GM12891 (cell line): ENCODE measurements around the gene DAB1.

Source experiments
- DNase-seq: peaks from one replicate; pipeline ENCODE4 v3.0.0; 2011; ENCODE audit warnings: low spot score; ENCODE audit not compliant: insufficient read length
- FAIRE-seq: peaks from 2 replicates; lab custom pipeline; 2011; peaks lifted over from hg19 to GRCh38; lab: Jason Lieb, UNC
- PAX5 ChIP-seq: IDR thresholded peaks from 2 replicates; pipeline ENCODE4 v1.6.1; 2011; ENCODE audit warnings: low read length, moderate library complexity, mild to moderate bottlenecking; ENCODE audit not compliant: insufficient read depth, severe bottlenecking
- POLR2A ChIP-seq: IDR thresholded peaks from 2 replicates; pipeline ENCODE4 v1.6.1; 2011; ENCODE audit warnings: low read depth, low read length, control low read depth
- POLR2AphosphoS5 ChIP-seq: IDR thresholded peaks from 2 replicates; pipeline ENCODE4 v1.6.1; 2011; ENCODE audit warnings: low read depth, low read length, control low read depth
- POU2F2 ChIP-seq: IDR thresholded peaks from 2 replicates; pipeline ENCODE4 v1.6.1; 2011; ENCODE audit warnings: low read depth, mild to moderate bottlenecking, control low read depth, low read length, moderate library complexity
- SPI1 ChIP-seq: IDR thresholded peaks from 2 replicates; pipeline ENCODE4 v1.6.1; 2011; ENCODE audit warnings: low read depth, low read length, control low read depth
- TAF1 ChIP-seq: IDR thresholded peaks from 2 replicates; pipeline ENCODE4 v1.6.1; 2011; ENCODE audit warnings: low read depth, low read length, control low read depth

DAB1 gene

GRCh38 chr1:57041901-57042300 lies 382.0 kb downstream of the DAB1 start:
- FAIRE-seq: no peak
- DNase-seq: no peak
- TF ChIP-seq TAF1: no peak
- no peak for TF ChIP-seq SPI1
- TF ChIP-seq PAX5: no peak
- no peak for TF ChIP-seq POLR2A
- no peak for TF ChIP-seq POU2F2
- TF ChIP-seq POLR2AphosphoS5: no peak

GRCh38 chr1:57040811-57041210 lies 383.0 kb downstream of the DAB1 start:
- FAIRE-seq (no peak), DNase-seq (no peak)
- no peak for TF ChIP-seq POLR2AphosphoS5
- TF ChIP-seq SPI1: no peak
- TF ChIP-seq POLR2A: no peak
- no peak for TF ChIP-seq TAF1
- no peak for TF ChIP-seq PAX5
- TF ChIP-seq POU2F2: no peak

- DNase-seq: no peak
- FAIRE-seq: no peak
- no peak for TF ChIP-seq POU2F2
- no peak for TF ChIP-seq TAF1
Observed at GRCh38 chr1:57036641-57037579, 386.9 kb downstream of the DAB1 start.

- FAIRE-seq (no peak), DNase-seq (no peak)
- TF ChIP-seq POLR2A (no peak), POU2F2 (no peak)
Observed at GRCh38 chr1:57034713-57035112, 389.1 kb downstream of the DAB1 start.

GRCh38 chr1:57033222-57034001 lies 390.4 kb downstream of the DAB1 start:
- FAIRE-seq: no peak
- no peak for DNase-seq
- TF ChIP-seq POLR2A (no peak), PAX5 (no peak), SPI1 (no peak), POLR2AphosphoS5 (no peak), POU2F2 (no peak), TAF1 (no peak)

GRCh38 chr1:57026624-57027354 lies 397.1 kb downstream of the DAB1 start:
- TF ChIP-seq POLR2A (no peak), TAF1 (no peak), SPI1 (no peak), POLR2AphosphoS5 (no peak), POU2F2 (no peak)
- no peak for FAIRE-seq
- DNase-seq: no peak

GRCh38 chr1:57024855-57025254 lies 399.0 kb downstream of the DAB1 start:
- no peak for DNase-seq

GRCh38 chr1:57024428-57024827 lies 399.4 kb downstream of the DAB1 start:
- no peak for TF ChIP-seq PAX5
- no peak for TF ChIP-seq POU2F2
- no peak for TF ChIP-seq TAF1
- TF ChIP-seq POLR2AphosphoS5: no peak
- no peak for TF ChIP-seq SPI1
- TF ChIP-seq POLR2A: no peak
- FAIRE-seq (no peak), DNase-seq (no peak)

More at GRCh38 chr1:57024855-57025254, 399.0 kb downstream of the DAB1 start:
- no peak for TF ChIP-seq POLR2A
- no peak for TF ChIP-seq PAX5
- no peak for TF ChIP-seq SPI1
- TF ChIP-seq POU2F2: no peak
- TF ChIP-seq TAF1: no peak
- TF ChIP-seq POLR2AphosphoS5: no peak
- FAIRE-seq: no peak

- no peak for TF ChIP-seq POLR2AphosphoS5
- TF ChIP-seq POLR2A: no peak
- FAIRE-seq: no peak
- DNase-seq: no peak
Observed at GRCh38 chr1:57020216-57020615, 403.6 kb downstream of the DAB1 start.
